HCT116 (cell line): ENCODE data around the gene KIAA1549. TPM values are rescaled to one million over a fixed set of nuclear protein-coding genes. Genes with fewer than 3 reads are reported as not detected.

ENCODE experiments used
- ATAC-seq: fragments of 200-7000 bp; cut with Tn5 transposase; 2 replicates; pipeline ENCODE4 v1.9.1; 2020; ENCODE audit warnings: mild to moderate bottlenecking, moderate library complexity
- BruUV-seq: library from RNA; stranded (reverse); fragments of 400-500 nt; replicated peaks from 2 replicates; lab custom pipeline; 2021; lab: Mats Ljungman, UMichigan
- CTCF ChIA-PET: fragments of 300-600 bp; sonication (Branson Sonifier 250); formaldehyde crosslinking; loops from one replicate; lab custom pipeline; 2021; ENCODE audit warnings: antibody characterized with exemption; lab: Charles Lee
- POLR2A ChIA-PET: fragments of 300-600, 350-600 bp; sonication (Branson Sonifier 250); formaldehyde crosslinking; loops from one replicate; lab custom pipeline; 2021; ENCODE audit warnings: antibody characterized with exemption; lab: Charles Lee
- RAD21 ChIA-PET, 2 experiments: fragments of 300-600 bp; sonication (Branson Sonifier 250); formaldehyde crosslinking; loops; one replicate each; lab custom pipeline; 2023; ENCODE audit warnings: low total read pairs in 2 of 2; ENCODE audit not compliant: uncharacterized antibody in 2 of 2, unreplicated experiment in 2 of 2, low non-redundant PET in 1 of 2; lab: Charles Lee
- DNase-seq: peaks from one replicate; pipeline ENCODE4 v3.0.0-alpha.2; 2010; ENCODE audit warnings: low read depth, low spot score
- H2AFZ ChIP-seq: fragments of 200-600 bp; shearing (Covaris generic), sonication (generic); 2 replicates; pipeline ENCODE4 v1.6.1; 2017; ENCODE audit warnings: low read depth, mixed run types, mixed read lengths, antibody characterized with exemption, low read length; ENCODE audit not compliant: poor library complexity, severe bottlenecking
- H3K27ac ChIP-seq: 2 replicates; pipeline ENCODE4 v1.5.1; 2012; ENCODE audit warnings: low read depth, low read length
- H3K27me3 ChIP-seq: fragments of 200-600 bp; sonication (generic); 2 replicates; pipeline ENCODE4 v1.6.1; 2016; ENCODE audit warnings: mixed run types, low read length, mixed read lengths; ENCODE audit not compliant: insufficient read depth
- H3K36me3 ChIP-seq, 2 experiments: fragments of 200-500 bp in 1 of 2; fragments of 200-600 bp in 1 of 2; sonication (Bioruptor generic) in 1 of 2; sonication (generic) in 1 of 2; 2 replicates each; pipeline versions ENCODE4 v1.5.1 to v1.6.1; 2014 to 2016; ENCODE audit warnings: low read length in 2 of 2, inconsistent platforms in 1 of 2, mixed read lengths in 1 of 2, mixed run types in 1 of 2; ENCODE audit not compliant: insufficient read depth in 2 of 2, control insufficient read depth in 1 of 2
- H3K4me1 ChIP-seq, 2 experiments: fragments of 200-600 bp in 1 of 2; sonication (generic) in 1 of 2; 2 replicates each; pipeline versions ENCODE4 v1.5.1 to v1.6.1; 2012 to 2017; ENCODE audit warnings: low read length in 2 of 2, inconsistent platforms in 1 of 2, mild to moderate bottlenecking in 1 of 2, mixed read lengths in 1 of 2, mixed run types in 1 of 2, moderate library complexity in 1 of 2; ENCODE audit not compliant: insufficient read depth in 2 of 2, control insufficient read depth in 1 of 2
- H3K4me2 ChIP-seq: fragments of 200-600 bp; sonication (generic); 2 replicates; pipeline ENCODE4 v1.6.1; 2017; ENCODE audit warnings: mixed run types, low read length, mixed read lengths
- H3K4me3 ChIP-seq, 2 experiments: fragments of 200-600 bp in 1 of 2; sonication (generic) in 1 of 2; replicated peaks in 1 of 2; 2 replicates each; pipeline ENCODE4 v1.5.1; 2011 to 2016; ENCODE audit warnings: low read length in 2 of 2, control low read depth in 1 of 2, low read depth in 1 of 2, mild to moderate bottlenecking in 1 of 2, mixed read lengths in 1 of 2, mixed run types in 1 of 2
- H3K79me2 ChIP-seq: fragments of 200-600 bp; sonication (generic); 2 replicates; pipeline ENCODE4 v1.6.1; 2017; ENCODE audit warnings: mild to moderate bottlenecking, mixed run types, low read length, moderate library complexity, mixed read lengths; ENCODE audit not compliant: insufficient read depth
- H3K9ac ChIP-seq: fragments of 200-600 bp; sonication (generic); 2 replicates; pipeline ENCODE4 v1.6.1; 2016; ENCODE audit warnings: low read length, mixed read lengths
- H3K9me2 ChIP-seq: fragments of 200-600 bp; sonication (generic), shearing (Covaris generic); 2 replicates; pipeline ENCODE4 v1.6.1; 2017; ENCODE audit warnings: mixed run types, mild to moderate bottlenecking, moderate library complexity; ENCODE audit not compliant: insufficient read depth
- H3K9me3 ChIP-seq, 2 experiments: fragments of 200-500 bp in 1 of 2; fragments of 200-600 bp in 1 of 2; sonication (Bioruptor generic) in 1 of 2; sonication (generic) in 1 of 2; 2 replicates each; pipeline ENCODE4 v1.6.1; 2014 to 2017; ENCODE audit warnings: low read length in 2 of 2, mixed read lengths in 2 of 2, inconsistent platforms in 1 of 2, low read depth in 1 of 2, mild to moderate bottlenecking in 1 of 2, mixed run types in 1 of 2, moderate library complexity in 1 of 2; ENCODE audit not compliant: control insufficient read depth in 1 of 2, insufficient read depth in 1 of 2
- H4K20me1 ChIP-seq: fragments of 200-600 bp; sonication (generic), shearing (Covaris generic); 2 replicates; pipeline ENCODE4 v1.6.1; 2017; ENCODE audit warnings: mixed run types, mild to moderate bottlenecking, moderate library complexity; ENCODE audit not compliant: insufficient read depth
- ATF3 ChIP-seq: IDR thresholded peaks from 2 replicates; pipeline ENCODE4 v1.6.1; 2012
- CTCF ChIP-seq, 3 experiments: fragments of 200-600 bp in 1 of 3; sonication (generic) in 1 of 3; IDR thresholded peaks in 2 of 3; conservative IDR thresholded peaks in 1 of 3; 2 replicates each; pipeline ENCODE4 v1.5.1; 2012 to 2017; ENCODE audit warnings: low read depth in 2 of 3, low read length in 2 of 3, antibody characterized with exemption in 1 of 3, borderline replicate concordance in 1 of 3, control low read depth in 1 of 3, mild to moderate bottlenecking in 1 of 3, mixed read lengths in 1 of 3, mixed run types in 1 of 3, moderate library complexity in 1 of 3; ENCODE audit not compliant: insufficient read depth in 1 of 3
- ELF1 ChIP-seq: IDR thresholded peaks from 2 replicates; pipeline ENCODE4 v1.6.1; 2012; ENCODE audit warnings: low read depth, borderline replicate concordance
- EZH2 ChIP-seq: fragments of 200-600 bp; sonication (generic); IDR thresholded peaks from 2 replicates; pipeline ENCODE4 v1.6.1; 2017; ENCODE audit warnings: antibody characterized with exemption, mixed run types
- EZH2phosphoT487 ChIP-seq: fragments of 200-600 bp; IDR thresholded peaks from 2 replicates; pipeline ENCODE4 v1.6.1; 2018; ENCODE audit warnings: antibody characterized with exemption, borderline replicate concordance
- FOSL1 ChIP-seq: IDR thresholded peaks from 2 replicates; pipeline ENCODE4 v1.6.1; 2012; ENCODE audit warnings: low read depth
- POLR2AphosphoS5 ChIP-seq: IDR thresholded peaks from 2 replicates; pipeline ENCODE4 v1.6.1; 2011; ENCODE audit warnings: mild to moderate bottlenecking, low read depth, low read length, moderate library complexity
- REST ChIP-seq: IDR thresholded peaks from 2 replicates; pipeline ENCODE4 v1.6.1; 2012; ENCODE audit warnings: low read depth
- SIN3A ChIP-seq: IDR thresholded peaks from 2 replicates; pipeline ENCODE4 v1.6.1; 2012; ENCODE audit warnings: low read depth
- SP1 ChIP-seq: IDR thresholded peaks from 2 replicates; pipeline ENCODE4 v1.6.1; 2012; ENCODE audit warnings: low read depth
- TCF7L2 ChIP-seq: IDR thresholded peaks from 2 replicates; pipeline ENCODE4 v1.7.0; 2011; ENCODE audit warnings: borderline replicate concordance, inconsistent platforms; ENCODE audit not compliant: insufficient read depth, insufficient read length; ENCODE audit errors: extremely low read depth
- YY1 ChIP-seq: IDR thresholded peaks from 2 replicates; pipeline ENCODE4 v1.6.1; 2011; ENCODE audit warnings: low read length, low read depth, moderate library complexity, mild to moderate bottlenecking; ENCODE audit not compliant: insufficient replicate concordance; ENCODE audit errors: extremely low read depth
- ZNF274 ChIP-seq: fragments of 200-500 bp; sonication (Bioruptor generic); IDR thresholded peaks from 2 replicates; pipeline ENCODE4 v1.6.1; 2014; ENCODE audit warnings: mild to moderate bottlenecking, low read depth, low read length, inconsistent platforms
- intact Hi-C: fragments of 100-400 bp; cut with micrococcal nuclease; formaldehyde crosslinking; loops from 2 replicates; pipeline ENCODE4 v1.10.0; 2022
- total RNA-seq: library from RNA; stranded (reverse); gene quantifications from one replicate; pipeline ENCODE4 v1.2.1, GENCODE V29; 2021; ENCODE audit not compliant: unreplicated experiment

Gene KIAA1549
- total RNA-seq, 1 experiment from 2014 or later = 3.9 TPM

- no peak for TF ChIP-seq REST
- no peak for TF ChIP-seq FOSL1
- TF ChIP-seq ATF3 = no peak
- no peak for TF ChIP-seq CTCF (IDR thresholded peaks at IDR 0.05 in 2 of 3, conservative IDR thresholded peaks at IDR 0.05 in 1 of 3; ENCODE audit: borderline replicate concordance in 1 of 3, insufficient read depth in 1 of 3, low read depth in 2 of 3, low read length in 2 of 3)
- no peak for TF ChIP-seq ZNF274
Observed at GRCh38 chr7:138948403-138948802, 32.8 kb downstream of the KIAA1549 start (continued).

GRCh38 chr7:138945821-138946220 lies 35.4 kb downstream of the KIAA1549 start:
- ChIA-PET CTCF (no interaction called here), RAD21 (no interaction called here), POLR2A (no interaction called here)
- DNase-seq (no peak), ATAC-seq (no peak)
- H3K4me3 ChIP-seq = no peak overlapping the region
- H3K9me2 ChIP-seq = no peaks in the 10 kb centered on the region
- intact Hi-C loops = no loop called here
- H3K4me2 ChIP-seq = no peak overlapping the region
- H2AFZ ChIP-seq = no peak overlapping the region
- no peaks in the 10 kb centered on the region for H3K9me3 ChIP-seq
- no peak overlapping the region for H3K27ac ChIP-seq
- H4K20me1 ChIP-seq = no peaks in the 10 kb centered on the region
- H3K27me3 ChIP-seq = no peaks in the 10 kb centered on the region
- no peaks in the 10 kb centered on the region for H3K4me1 ChIP-seq
- H3K79me2 ChIP-seq = no peaks in the 10 kb centered on the region
- no TSS peak for BruUV-seq
- no peaks in the 10 kb centered on the region for H3K36me3 ChIP-seq
- H3K9ac ChIP-seq = no peak overlapping the region
- no peak for TF ChIP-seq EZH2phosphoT487
- no peak for TF ChIP-seq SIN3A
- TF ChIP-seq YY1 = no peak
- TF ChIP-seq POLR2AphosphoS5 = no peak
- no peak for TF ChIP-seq SP1
- no peak for TF ChIP-seq REST
- TF ChIP-seq ELF1 = no peak
- TF ChIP-seq EZH2 = no peak
- no peak for TF ChIP-seq FOSL1
- no peak for TF ChIP-seq TCF7L2
